ENCODE data around the gene ADAMTS13. TPM values are rescaled to one million over a fixed set of nuclear protein-coding genes. Genes with fewer than 3 reads are reported as not detected.

Gene ADAMTS13
- total RNA-seq, 2 experiments from 2014 or later, result 3.2 to 3.5 TPM

GRCh38 chr9:133476941-133477340 lies 54.8 kb downstream of the ADAMTS13 start:
- no peaks in the 10 kb centered on the region for H3K36me3 Mint-ChIP-seq

DNA sequence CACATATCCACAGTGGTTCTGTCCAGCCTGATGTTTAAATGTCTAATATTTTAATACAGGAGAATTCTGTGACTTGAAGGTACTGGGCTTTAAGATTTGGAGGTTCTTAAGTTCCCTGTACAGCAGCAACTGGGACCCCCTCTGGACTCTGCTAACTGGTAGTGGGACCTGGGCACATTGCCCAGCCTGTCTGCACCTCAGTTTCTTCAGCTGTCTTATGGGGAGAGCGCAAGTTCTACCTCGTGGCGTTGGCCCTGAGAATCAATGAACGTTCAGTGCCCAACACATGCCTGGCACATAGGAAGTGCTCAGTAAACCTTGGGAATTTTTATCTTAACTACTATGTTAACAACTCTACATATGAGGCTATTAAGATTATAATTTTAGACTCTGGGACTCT lies 55.3 kb downstream of the ADAMTS13 start:
- peak overlapping the region; percentile 76 for H3K4me3 Mint-ChIP-seq
- H3K36me3 Mint-ChIP-seq, result no peaks in the 10 kb centered on the region
- no peaks in the 10 kb centered on the region for H3K9me3 Mint-ChIP-seq
- no peak overlapping the region for H3K27ac Mint-ChIP-seq
- DNase-seq (no peak), ATAC-seq (ENCODE audit: low read depth) (no peak)
- H3K4me1 Mint-ChIP-seq, result peaks cover 11% of the 10 kb centered on the region
- H3K27me3 Mint-ChIP-seq, result no peaks in the 10 kb centered on the region
- POLR2A ChIA-PET, result interaction anchor here (1.0 to 1.4 kb wide), 2 partner anchors 19 to 60 kb away, joined by 3 read pairs; partner anchors contain the start of gene REXO4

More at GRCh38 chr9:133476941-133477340, 54.8 kb downstream of the ADAMTS13 start:
- Mint-ChIP-seq H3K27ac (no peak overlapping the region), H3K4me3 (no peak overlapping the region), H3K27me3 (no peaks in the 10 kb centered on the region), H3K4me1 (peaks cover 11% of the 10 kb centered on the region), H3K9me3 (no peaks in the 10 kb centered on the region)
- ATAC-seq (ENCODE audit: low read depth), result no peak
- POLR2A ChIA-PET, result interaction anchor here (1.0 kb wide), 1 partner anchor 19 kb away, joined by 3 read pairs; no protein-coding TSS in a partner anchor
- no peak for DNase-seq

DNA sequence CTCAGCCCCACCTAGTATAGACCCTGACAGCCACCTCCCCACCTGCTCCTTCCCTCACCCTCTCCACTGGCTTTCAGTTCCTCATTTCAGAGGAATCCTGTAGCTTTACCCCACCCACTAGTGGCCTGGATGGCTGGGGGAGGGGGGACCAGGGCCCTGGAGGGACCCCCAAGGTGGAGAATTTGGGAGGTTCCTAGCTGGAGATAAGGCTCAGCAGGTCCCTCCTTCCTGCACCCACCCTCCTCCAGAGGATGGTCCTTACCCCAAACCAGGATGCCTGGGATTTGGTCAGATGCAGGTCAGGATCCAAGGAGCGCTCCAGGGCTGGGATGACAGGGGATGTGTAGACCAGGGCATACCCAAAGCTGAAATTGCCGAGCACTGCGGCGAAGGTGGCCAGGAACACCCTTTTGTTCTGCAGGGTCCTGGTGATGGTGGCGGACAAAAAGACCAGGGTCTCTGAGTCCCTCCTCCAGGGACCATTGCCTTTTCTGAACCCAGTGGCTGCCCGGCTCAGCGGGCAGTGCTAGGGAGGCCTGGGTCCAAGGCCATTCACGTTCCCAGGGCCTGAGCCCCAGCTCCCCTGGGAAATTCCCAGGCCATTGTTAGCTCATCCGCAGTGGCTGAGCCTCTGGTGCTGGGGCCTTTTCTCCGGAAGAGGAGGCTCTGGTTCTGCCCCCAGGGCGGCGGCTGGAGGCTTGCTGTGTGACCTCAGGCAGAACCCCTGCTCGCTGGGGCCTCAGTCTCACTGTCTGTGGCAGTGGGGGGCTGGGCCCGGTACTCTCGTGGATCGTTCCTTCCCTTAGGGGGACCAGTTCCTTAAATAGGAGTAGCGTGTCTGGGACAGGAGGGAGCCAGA lies 56.1 kb downstream of the ADAMTS13 start:
- peaks cover 11% of the 10 kb centered on the region for H3K4me1 Mint-ChIP-seq
- H3K27ac Mint-ChIP-seq, result peak overlapping the region; percentile 56
- H3K9me3 Mint-ChIP-seq, result no peaks in the 10 kb centered on the region
- DNase-seq (no peak), ATAC-seq (ENCODE audit: low read depth) (peak; percentile 10)
- POLR2A ChIA-PET, result interaction anchor here (0.5 to 1.8 kb wide), 8 partner anchors 13 to 1628 kb away, joined by 3 to 6 read pairs (median 4); partner anchors contain the start of genes CACFD1 and REXO4
- H3K27me3 Mint-ChIP-seq, result no peaks in the 10 kb centered on the region
- no peaks in the 10 kb centered on the region for H3K36me3 Mint-ChIP-seq
- H3K4me3 Mint-ChIP-seq, result peak overlapping the region; percentile 76

- peak; percentile 97 for ATAC-seq (ENCODE audit: low read depth)
- H3K27me3 Mint-ChIP-seq, result peaks cover 2% of the 10 kb centered on the region
- peak within 1 kb of the TSS; percentile 69 for H3K27ac Mint-ChIP-seq
- H3K36me3 Mint-ChIP-seq, result no peaks in the 10 kb centered on the region
- DNase-seq, result peak; percentile 90
- H3K4me1 Mint-ChIP-seq, result peaks cover 10% of the 10 kb centered on the region
- peak within 1 kb of the TSS; percentile 76 for H3K4me3 Mint-ChIP-seq
- no peaks in the 10 kb centered on the region for H3K9me3 Mint-ChIP-seq
- POLR2A ChIA-PET, result interaction anchor here (0.5 to 1.8 kb wide), 7 partner anchors 13 to 1628 kb away, joined by 3 to 6 read pairs (median 4); partner anchors contain the start of genes CACFD1 and REXO4
Observed at GRCh38 chr9:133478851-133479711, 56.9 kb downstream of the ADAMTS13 start, which contains the start of gene SLC2A6. SLC2A6 (minus strand) TSS chr9:133479099; CDS start chr9:133479059, 40 bp downstream.

DNA sequence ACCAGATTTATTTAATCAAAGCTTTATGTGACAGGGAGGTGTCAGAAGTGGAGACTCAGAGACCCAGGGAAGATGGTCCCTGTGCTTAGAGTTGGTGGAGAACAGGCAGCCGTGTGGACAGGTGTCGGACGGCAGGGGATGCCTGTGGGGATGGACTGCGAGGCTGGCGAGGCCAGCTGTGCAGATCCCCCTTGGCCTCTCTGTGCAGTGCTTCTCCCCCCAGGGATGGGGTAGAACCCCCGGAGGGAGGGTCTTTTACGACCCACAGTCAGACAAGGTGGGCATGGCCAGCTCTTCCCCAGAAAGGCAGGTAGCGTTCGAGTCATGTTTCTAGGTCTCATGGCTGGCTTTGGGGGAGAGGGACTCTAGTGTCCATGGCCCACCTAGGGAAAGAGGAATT lies 61.4 kb downstream of the ADAMTS13 start:
- no peaks in the 10 kb centered on the region for H3K9me3 Mint-ChIP-seq

GRCh38 chr9:133484671-133485437 lies 62.7 kb downstream of the ADAMTS13 start:
- ATAC-seq (ENCODE audit: low read depth) (no peak), DNase-seq (no peak)
- Mint-ChIP-seq H3K36me3 (no peaks in the 10 kb centered on the region), H3K9me3 (no peaks in the 10 kb centered on the region), H3K27me3 (peaks cover 2% of the 10 kb centered on the region), H3K4me3 (no peak overlapping the region), H3K27ac (no peak overlapping the region), H3K4me1 (peaks cover 2% of the 10 kb centered on the region)
- POLR2A ChIA-PET, result interaction anchor here (1.7 kb wide), 1 partner anchor 111 kb away, joined by 3 read pairs; no protein-coding TSS in a partner anchor

More for the DNA sequence above, 61.4 kb downstream of the ADAMTS13 start:
- ATAC-seq (ENCODE audit: low read depth) (no peak), DNase-seq (no peak)
- H3K4me3 Mint-ChIP-seq, result no peak overlapping the region
- H3K27ac Mint-ChIP-seq, result no peak overlapping the region
- no peaks in the 10 kb centered on the region for H3K36me3 Mint-ChIP-seq
- POLR2A ChIA-PET, result no interaction called here
- H3K27me3 Mint-ChIP-seq, result peaks cover 2% of the 10 kb centered on the region
- peaks cover 7% of the 10 kb centered on the region for H3K4me1 Mint-ChIP-seq

DNA sequence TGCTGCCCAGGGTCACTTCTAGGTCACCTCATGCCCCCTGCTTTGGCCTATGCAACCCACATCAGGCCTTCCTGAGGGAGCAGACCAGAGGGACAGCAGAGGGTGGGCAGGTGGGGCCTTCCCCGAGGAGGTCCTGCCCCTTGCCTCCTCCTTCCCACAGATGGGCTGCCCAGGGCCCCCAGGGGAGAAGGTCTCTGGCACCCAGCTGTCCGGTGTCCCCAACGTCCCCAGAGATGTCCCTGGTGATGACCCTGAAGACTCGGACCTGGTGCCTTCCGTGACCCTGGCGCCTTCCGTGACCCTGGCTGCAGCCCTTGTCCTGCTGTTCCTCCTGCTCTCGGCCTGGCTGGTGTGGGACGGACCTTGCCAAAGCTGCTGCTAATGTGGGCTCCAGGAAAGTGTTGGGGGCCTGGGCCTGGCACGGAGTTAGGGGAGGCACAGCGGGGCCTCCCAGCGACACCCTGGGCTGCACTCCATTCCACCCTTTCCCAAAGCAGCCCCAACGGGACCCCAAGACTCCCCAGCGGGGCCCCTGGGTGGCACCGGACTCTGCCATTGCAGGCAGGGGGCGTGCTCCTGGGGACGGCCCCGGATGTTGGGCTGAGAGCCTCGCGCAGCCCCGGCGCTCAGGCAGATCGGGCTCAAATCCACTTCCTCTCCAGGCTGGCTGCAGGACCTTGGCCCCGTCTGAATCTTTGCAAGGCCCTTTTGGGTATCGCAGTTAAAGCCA lies 63.5 kb downstream of the ADAMTS13 start:
- Mint-ChIP-seq H3K4me1 (peaks cover 1% of the 10 kb centered on the region), H3K27ac (peak overlapping the region; percentile 76), H3K9me3 (no peaks in the 10 kb centered on the region), H3K4me3 (peak overlapping the region; percentile 61), H3K36me3 (no peaks in the 10 kb centered on the region), H3K27me3 (peaks cover 2% of the 10 kb centered on the region)
- peak; percentile 65 for DNase-seq
- POLR2A ChIA-PET, result interaction anchor here (1.7 kb wide), 1 partner anchor 111 kb away, joined by 3 read pairs; no protein-coding TSS in a partner anchor
- ATAC-seq (ENCODE audit: low read depth), result peak; percentile 73

DNA sequence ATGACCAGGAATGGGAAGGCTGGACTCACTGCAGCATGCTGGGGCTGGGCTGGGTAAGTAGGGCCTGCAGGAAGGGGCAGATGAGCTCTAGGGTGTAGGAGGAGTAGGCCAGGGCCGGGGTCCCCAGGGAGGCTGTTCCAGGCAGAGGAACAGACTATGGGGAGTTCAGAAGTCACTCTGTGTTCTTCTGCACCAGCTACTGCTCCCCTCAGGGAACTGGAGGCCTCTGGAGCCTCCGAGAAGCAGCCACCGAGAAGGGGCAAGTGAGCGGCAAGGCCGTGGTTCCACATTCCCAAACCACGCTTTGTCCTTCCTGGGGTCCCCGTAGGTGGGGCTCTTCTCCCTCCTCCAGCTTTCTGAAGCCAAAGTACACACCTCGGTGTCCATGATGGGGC lies 65.2 kb downstream of the ADAMTS13 start:
- no peaks in the 10 kb centered on the region for H3K9me3 Mint-ChIP-seq
- no peak for ATAC-seq (ENCODE audit: low read depth)
- POLR2A ChIA-PET, result no interaction called here
- H3K4me3 Mint-ChIP-seq, result no peak overlapping the region
- peaks cover 2% of the 10 kb centered on the region for H3K27me3 Mint-ChIP-seq
- no peak for DNase-seq
- H3K36me3 Mint-ChIP-seq, result no peaks in the 10 kb centered on the region
- peaks cover 1% of the 10 kb centered on the region for H3K4me1 Mint-ChIP-seq
- H3K27ac Mint-ChIP-seq, result no peak overlapping the region

- ATAC-seq (ENCODE audit: low read depth) (no peak), DNase-seq (no peak)
- no peaks in the 10 kb centered on the region for H3K36me3 Mint-ChIP-seq
- peaks cover 1% of the 10 kb centered on the region for H3K4me1 Mint-ChIP-seq
- no peaks in the 10 kb centered on the region for H3K27me3 Mint-ChIP-seq
- no peak overlapping the region for H3K4me3 Mint-ChIP-seq
- POLR2A ChIA-PET, result no interaction called here
- no peak overlapping the region for H3K27ac Mint-ChIP-seq
- no peaks in the 10 kb centered on the region for H3K9me3 Mint-ChIP-seq
Observed at GRCh38 chr9:133488686-133489252, 66.6 kb downstream of the ADAMTS13 start.

GRCh38 chr9:133489253-133490190 lies 67.4 kb downstream of the ADAMTS13 start:
- Mint-ChIP-seq H3K4me1 (peaks cover 1% of the 10 kb centered on the region), H3K27me3 (no peaks in the 10 kb centered on the region), H3K9me3 (no peaks in the 10 kb centered on the region), H3K36me3 (no peaks in the 10 kb centered on the region), H3K27ac (peak overlapping the region; percentile 2), H3K4me3 (no peak overlapping the region)
- DNase-seq (no peak), ATAC-seq (ENCODE audit: low read depth) (no peak)
- POLR2A ChIA-PET, result no interaction called here

GRCh38 chr9:133490201-133490681 lies 68.1 kb downstream of the ADAMTS13 start:
- Mint-ChIP-seq H3K27me3 (no peaks in the 10 kb centered on the region), H3K36me3 (no peaks in the 10 kb centered on the region), H3K9me3 (no peaks in the 10 kb centered on the region), H3K27ac (no peak overlapping the region), H3K4me3 (no peak overlapping the region), H3K4me1 (peaks cover 1% of the 10 kb centered on the region)
- no peak for ATAC-seq (ENCODE audit: low read depth)
- DNase-seq, result no peak
- POLR2A ChIA-PET, result interaction anchor here (0.6 kb wide), 1 partner anchor 73 kb away, joined by 4 read pairs; no protein-coding TSS in a partner anchor
